T follicular helper cell (primary cell): Measurements from ENCODE around the gene AP1G2.
"Not testable (repeated sequence)": the region's sequence is repeated elsewhere in the genome, so short reads cannot be mapped to it uniquely, and the experiment has no call there.

Experiments used
- DNase-seq: peaks from one replicate; pipeline ENCODE4 v3.0.0-alpha.2; 2020; ENCODE audit warnings: low read depth
- total RNA-seq, 2 experiments: gene quantifications; one replicate each; lab custom pipeline; 2026; lab: John Stamatoyannopoulos, UW

The AP1G2 gene, protein sequence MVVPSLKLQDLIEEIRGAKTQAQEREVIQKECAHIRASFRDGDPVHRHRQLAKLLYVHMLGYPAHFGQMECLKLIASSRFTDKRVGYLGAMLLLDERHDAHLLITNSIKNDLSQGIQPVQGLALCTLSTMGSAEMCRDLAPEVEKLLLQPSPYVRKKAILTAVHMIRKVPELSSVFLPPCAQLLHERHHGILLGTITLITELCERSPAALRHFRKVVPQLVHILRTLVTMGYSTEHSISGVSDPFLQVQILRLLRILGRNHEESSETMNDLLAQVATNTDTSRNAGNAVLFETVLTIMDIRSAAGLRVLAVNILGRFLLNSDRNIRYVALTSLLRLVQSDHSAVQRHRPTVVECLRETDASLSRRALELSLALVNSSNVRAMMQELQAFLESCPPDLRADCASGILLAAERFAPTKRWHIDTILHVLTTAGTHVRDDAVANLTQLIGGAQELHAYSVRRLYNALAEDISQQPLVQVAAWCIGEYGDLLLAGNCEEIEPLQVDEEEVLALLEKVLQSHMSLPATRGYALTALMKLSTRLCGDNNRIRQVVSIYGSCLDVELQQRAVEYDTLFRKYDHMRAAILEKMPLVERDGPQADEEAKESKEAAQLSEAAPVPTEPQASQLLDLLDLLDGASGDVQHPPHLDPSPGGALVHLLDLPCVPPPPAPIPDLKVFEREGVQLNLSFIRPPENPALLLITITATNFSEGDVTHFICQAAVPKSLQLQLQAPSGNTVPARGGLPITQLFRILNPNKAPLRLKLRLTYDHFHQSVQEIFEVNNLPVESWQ
- 71.6 to 255 reads per million in 2 experiments for total RNA-seq

DNA sequence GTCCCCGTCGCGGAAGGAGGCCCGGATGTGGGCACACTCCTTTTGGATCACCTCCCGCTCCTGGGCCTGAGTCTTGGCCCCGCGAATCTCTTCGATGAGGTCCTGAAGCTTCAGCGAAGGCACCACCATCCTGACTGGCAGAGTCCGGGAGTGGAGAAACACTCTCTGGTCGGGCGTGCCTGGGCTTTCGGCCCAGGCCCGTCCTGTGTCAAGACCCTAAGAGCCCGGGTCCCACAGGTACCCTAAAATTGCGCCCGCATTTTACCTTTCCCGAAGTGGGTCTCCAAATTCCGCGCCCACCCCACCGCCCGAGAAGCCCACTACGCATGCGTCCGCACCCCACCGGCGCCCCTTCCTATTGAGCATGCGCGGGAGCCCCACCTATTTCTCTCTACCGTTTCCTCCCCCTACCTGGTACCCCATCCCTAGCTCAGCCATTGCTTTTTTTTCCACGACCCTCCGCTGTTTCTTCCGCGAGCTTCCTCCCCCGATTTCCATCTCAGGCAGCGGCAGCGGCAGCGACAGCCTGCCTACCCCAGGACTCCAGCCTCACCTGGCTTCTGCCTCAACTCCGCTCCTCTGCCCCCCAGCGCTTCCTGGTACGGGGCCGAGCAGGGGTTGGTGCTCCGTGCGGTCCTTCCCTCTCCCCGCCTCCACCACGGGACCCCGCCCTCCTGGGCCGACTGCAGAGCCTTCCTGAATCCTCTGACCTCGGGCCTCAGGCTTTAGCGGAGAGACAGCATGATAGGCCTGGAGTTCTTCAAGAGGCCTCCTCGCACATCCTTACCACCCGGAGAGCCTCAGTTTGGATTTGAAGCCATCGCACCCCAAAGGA, at the start of gene AP1G2:
AP1G2 (minus strand) TSS at position 606 of the 835 bp plus-strand sequence; CDS start at position 129, 477 bp downstream.
- DNase-seq = peak; percentile 72

DNA sequence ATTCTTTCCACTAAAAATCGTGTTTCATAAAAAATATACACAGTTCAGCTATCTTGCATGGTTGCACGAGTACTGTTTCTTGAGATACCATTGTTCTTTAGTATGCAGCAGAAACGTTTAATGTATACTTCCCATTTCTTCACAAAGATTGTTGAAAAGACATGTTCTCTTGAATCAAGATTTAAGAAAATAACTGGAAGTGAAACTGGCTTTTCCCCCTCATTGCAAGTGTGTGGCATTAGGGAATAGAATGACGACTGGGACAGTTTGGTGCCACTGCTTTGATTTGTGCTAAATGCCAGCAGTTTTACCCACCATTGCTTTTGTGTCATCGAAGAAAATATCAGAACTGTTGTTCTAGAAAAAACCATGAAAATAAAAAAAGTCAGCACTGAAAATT, 48.3 kb upstream of the AP1G2 start:
- no peak for DNase-seq

DNA sequence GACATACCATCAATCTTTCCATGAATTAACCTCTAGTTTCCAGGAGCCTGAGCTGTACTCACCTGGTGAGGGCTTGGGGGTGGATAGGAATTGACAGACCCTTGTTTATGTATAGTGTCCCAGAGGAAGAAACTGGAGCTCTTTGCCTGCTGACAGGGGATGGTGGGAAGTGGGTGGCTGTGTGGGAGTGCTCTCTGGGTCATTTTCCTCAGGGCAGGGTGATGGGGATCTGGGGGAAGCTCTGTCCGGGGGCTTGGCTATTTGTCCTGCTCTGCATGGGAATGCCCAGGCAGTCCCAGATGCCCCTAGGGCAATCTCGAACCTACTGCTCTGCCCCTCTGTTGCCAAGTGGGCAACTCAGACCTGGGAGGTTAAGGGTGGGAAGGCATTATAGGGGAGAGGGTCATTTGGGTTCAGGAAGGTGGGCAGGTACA, 46.8 kb upstream of the AP1G2 start:
- DNase-seq = no peak

DNA sequence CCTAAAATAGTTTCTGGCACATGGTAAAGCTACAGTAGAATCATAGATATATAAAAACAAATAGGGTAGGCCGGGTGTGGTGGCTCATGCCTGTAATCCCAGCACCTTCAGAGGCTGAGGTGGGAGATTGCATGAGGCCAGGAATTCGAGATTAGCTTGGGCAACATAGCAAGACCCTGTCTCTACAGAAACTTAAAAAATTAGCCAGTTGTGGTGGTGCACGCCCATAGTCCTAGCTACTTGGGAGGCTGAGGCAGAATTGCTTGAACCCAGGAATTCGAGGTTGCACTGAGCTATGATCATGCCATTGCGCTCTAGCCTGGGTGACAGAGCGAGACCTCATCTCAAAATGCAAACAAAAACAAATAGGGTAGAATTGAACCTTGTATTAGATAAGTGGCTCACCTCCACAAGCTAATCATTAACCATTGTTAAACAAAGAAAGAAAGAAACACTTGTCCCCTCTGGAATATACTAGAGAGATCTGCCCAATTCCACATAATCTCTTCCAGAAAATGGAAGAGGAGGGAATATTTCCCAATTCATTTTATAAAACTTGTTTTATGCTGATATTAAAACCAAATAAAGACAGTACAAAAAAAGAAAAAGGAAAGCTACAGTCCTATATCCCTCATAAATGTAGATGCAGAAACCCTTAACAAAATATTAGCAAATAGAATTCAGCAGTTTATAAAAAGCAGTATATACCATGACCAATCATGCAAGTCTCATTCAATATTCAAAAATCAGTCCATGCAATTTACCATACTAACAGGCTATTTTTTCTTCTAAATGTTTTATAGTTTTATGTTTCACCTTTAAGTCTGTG, 45.9 kb upstream of the AP1G2 start:
- no peak for DNase-seq

DNA sequence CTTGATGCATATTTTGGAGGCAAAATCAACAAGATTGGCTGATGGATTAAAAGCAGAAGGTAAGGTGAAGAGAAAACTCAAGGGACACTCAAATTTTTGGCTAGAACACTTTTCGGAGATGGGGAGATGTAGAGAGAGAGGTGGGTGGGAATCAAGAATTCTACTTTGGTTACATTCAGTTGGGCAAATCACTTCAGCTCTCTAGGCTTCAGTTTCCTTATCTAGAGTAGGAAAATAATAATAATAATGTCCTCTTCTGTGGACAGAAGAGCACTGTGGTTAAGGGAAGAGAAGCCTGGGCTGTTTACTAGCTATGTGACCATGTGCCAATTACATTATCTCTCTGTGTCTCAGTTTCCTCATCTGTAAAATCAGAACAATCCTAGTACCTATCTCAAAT, 45.2 kb upstream of the AP1G2 start:
- DNase-seq = no peak

DNA sequence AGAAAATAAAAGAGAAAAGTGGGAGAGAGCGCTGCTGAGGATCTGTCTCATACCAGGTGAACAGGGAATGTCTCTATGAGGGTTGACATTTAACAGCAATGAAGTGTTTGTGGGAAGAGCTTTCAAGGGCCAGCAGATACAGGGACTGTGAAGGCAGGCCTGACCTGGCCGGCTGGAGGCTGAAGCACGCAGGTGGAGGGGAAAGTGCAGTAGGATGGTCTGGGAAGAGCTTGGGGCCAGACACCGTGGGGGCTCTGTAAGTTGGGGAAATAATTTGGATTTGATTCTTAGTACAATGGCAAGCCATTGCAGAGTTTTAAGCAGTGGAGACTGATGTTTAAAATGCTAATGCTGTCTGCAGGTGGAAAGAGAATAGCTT, 44.8 kb upstream of the AP1G2 start:
- DNase-seq = no peak

DNA sequence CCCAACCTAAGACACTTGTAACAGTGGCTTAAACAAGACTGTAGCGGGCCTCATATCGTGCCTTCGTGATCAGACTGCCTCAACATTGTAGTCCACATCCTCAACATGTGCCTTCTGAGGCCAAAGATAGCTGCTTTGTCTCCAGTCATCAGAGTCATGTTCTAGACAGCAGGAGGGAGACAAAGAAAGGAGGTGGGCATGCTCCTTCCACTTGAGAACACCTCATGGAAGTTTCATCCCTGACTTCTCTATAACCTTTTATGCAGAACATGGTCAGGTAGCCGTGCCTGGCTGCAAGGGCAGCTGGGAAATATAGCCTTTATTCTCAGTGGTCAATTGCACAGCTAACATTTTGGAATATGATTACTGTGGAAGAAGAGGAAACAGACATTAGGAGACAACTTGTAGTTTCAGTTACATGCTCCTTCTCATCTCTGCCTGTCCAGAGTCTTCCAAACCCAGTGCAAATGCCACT, 43.3 kb upstream of the AP1G2 start:
- no peak for DNase-seq

DNA sequence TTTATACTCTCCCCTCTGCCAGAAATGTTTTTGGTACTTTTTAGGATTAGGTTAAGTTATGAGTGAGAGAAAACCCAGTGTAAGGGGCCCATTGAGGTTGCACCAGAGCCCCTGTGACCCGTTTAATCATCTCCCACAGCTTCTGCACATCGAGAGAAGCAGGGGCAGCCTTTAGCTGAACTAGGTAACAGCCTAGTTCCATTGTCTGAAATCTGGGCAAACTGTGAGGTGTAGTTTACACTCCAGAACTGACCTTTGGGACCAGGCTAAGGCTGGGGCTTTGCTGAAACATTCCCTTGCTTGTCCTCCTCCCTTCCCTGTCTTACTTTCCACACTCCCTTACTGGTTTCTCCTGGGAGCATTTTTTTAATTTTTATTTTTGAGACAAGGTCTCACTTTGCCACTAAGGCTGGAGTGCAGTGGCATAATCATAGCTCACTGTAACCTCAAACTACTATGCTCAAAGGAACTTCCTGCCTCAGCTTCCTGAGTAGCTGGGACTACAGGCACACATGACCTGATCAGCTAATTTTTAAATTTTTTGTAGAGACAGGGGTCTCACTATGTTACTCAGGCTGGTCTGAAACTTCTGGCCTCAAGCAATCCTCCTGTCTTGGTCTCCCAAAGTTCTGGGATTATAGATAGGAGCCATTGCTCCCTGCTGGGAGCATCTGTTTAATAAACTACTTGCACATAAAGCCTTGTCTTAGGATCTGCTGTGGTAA, 42.7 kb upstream of the AP1G2 start:
- no peak for DNase-seq

DNA sequence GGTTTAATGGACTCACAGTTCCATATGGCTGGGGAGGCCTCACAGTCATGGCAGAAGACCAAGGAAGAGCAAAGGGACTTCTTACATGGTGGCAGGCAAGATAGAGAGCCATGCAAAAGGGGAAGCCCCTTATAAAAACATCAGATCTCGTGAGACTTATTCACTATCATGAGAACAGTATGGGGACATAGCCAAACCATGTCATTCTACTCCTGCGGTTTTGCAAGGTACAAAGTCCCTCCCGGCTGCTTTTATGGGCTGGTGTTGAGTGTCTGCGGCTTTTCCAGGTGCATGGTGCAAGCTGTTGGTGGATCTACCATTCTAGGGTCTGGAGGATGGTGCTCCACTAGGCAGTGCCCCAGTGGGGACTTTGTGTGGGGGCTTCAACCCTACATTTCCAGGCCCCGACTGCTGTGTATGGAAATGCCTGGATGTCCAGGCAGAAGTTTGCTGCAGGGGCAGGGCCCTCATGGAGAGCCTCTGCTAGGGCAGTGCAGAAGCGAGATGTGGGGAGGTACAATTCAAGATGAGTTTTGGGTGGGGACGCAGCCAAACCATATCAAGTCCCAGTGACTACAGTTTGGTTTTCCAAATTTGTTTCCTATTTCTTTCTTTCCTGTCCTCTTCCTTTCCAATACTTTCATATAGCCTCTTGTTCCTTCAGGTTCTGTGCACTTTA, 42.0 kb upstream of the AP1G2 start:
- not testable (repeated sequence) for DNase-seq

DNA sequence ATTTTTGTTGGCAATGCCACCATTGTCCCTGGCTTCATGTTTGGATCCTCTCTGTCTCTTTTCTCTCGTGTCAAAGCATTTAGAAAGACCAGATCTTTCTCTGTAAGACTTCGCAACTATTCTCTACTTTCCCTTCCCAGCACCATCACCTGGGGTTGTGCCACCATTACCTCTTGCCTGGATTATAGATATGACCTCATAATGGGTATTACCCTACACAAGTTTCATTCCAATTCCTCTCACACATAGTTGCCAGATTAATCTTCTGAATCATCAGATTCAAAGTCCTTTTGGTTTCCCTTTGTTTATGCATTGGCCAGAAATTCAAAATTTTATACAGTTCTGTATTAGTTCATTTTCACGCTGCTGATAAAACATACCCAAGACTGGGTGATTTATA, 41.4 kb upstream of the AP1G2 start:
- no peak for DNase-seq

DNA sequence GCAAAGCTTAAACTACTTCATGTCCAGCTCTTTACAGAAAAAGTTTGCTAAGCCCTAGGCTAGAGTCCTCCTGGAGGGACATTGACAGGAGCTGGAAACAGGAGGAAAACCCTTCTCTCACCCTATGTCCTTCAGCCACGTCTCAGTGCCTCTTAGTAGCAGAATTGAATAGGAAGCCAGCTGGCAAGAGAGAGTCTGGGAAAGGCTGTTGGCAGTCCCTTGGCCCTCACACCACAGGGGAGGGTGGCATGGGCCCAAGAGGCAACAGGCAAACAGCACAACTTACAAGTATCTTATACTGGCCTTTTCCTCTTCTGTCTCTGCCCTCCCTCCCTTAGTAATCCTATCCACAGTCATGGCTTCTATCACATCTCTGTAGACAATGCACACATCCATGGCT, 40.9 kb upstream of the AP1G2 start:
- no peak for DNase-seq

DNA sequence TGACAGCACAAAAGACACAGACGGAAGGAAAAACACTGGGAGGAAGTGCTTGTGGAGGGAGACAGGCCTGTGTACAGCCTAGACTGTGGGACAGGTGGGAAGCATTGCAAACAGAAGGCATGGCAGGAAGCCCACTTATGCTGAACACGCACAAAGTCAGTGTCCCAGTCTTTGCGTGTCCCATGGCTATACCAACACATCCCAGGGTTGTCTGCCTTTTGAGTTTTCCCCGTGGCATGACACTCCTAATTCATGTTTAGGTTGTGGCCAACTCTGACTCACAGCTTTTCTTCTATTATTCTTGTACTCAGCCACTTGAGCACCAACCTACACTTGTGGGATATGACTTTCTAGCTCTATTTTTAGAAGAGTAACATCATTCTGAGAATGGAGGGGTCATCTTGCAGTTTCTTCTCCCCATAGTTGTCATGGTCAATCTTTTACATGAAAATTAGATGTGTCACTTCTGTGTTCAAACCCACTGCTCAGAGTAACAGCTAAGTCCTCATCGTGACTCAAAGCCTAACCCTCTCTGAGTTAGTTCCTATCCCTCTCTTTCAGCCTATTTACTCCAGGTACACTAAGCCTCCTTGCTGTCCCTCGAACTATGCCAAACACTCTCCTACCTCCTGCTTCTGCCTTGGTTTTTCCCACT, 38.5 kb upstream of the AP1G2 start:
- DNase-seq = no peak

DNA sequence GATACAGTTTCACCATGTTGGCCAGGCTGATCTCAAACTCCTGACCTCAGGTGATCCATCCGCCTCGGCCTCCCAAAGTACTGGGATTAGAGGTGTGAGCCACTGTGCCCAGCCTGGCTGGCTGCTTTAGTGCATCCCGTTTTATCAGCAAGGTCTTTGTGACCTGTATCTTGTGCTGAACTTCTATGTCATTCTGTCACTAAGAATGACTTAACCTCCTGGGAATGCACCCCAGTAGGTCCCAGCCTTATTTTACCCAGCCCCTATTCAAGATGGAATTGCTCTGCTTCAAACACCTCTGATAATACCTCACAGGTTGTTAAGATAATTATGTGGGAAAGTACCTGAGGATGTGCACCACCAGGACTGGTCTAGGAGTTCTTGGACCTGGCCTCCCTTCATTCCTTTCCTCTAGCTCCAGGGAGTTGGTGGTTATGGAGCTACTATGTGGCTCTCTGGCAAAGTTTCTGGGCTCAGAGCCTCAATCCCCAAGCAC, 37.1 kb upstream of the AP1G2 start:
- DNase-seq = no peak

DNA sequence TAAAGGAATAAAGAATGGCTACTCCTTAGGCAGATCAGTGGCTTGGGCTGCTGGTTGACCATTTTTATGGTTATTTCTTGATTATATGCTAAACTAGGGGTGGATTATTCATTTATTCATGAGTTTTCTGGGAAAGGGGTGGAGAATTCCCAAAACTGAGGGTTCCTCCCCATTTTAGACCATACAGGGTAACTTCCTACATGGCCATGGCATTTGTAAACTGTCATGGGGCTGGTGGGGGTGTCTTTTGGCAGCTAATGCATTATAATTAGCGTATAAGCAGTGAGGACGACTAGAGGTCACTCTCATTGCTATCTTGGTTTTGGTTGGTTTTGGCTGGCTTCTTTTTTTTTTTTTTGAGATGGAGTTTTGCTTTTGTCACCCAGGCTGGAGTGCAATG, 36.6 kb upstream of the AP1G2 start:
- DNase-seq = no peak

DNA sequence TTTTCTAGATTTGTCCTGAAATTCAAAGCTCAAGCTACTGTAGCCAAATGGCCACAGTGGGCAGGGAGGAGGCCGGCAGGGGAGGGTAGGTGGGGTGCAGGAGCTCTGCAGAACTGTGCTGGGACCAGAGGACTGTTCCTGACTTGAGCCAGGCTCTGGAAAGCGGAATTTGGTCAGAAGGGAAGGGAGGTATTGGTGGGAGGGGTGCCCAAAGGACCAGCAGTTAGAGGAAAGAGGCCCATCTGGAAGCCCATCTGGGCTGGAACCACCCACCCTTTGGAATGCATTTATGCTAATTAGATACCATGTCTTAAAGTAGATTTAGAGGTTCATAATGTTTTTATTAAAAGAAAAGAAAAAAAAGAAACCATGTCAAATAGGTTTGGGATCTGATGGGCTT, 35.5 kb upstream of the AP1G2 start:
- no peak for DNase-seq

DNA sequence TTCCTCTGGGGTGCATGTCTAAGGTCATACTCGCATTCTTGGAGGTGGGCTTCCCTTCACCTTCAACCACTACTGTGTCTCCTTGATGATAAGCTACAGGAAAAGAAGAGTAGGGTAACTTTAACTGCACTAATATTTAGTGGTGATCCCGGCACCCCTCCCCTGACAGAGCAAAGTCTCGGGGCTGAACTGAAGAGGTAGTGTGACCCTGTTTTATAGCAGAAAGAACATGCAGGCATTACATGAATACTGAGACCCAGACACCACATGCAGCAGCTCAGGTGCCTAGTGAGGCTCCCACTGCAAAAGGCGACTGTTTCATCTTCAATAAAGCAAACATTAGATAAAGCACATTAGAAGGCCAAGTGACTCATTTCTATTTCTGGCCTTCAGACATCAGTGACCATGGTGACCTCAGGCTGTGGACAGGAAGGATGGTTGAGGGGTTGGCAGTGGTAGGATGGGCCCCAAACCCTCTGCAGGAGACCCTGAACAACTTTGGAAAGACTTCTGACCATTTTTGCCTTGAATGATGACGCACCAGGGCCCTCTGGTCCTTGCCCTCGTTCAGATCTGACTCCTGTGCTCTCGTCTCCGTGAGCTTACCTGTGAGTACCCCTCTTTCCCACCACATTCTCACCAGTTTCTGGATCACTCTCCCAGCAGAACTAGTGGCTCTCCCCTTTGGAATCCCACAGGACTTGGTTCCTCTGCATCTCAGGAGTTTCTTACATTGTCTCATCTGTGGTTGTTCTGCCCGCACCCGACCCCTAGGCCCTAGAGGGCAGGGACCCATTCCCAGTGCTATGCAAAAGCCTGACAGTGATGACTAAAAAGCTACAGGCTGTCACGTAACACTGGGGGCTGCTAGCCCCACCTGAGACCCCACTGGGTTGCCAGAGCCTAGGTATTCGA, 34.8 kb upstream of the AP1G2 start:
- DNase-seq = no peak

DNA sequence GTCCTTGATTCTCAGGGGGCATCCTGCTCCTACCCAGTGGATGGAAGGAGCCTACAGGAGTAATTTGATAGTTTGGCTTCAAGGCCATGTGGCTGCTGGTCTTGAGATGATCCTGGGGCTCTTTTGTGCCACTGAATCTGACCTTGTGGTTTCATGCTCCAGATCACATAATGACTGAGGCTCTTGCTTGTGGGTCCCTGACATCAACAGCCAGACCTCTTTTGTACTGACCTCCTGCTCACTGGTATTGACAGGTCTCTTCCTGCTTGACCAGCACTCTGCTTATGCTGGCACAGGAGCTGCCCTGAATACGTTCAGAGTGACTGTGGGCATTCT, 34.2 kb upstream of the AP1G2 start:
- DNase-seq = no peak

DNA sequence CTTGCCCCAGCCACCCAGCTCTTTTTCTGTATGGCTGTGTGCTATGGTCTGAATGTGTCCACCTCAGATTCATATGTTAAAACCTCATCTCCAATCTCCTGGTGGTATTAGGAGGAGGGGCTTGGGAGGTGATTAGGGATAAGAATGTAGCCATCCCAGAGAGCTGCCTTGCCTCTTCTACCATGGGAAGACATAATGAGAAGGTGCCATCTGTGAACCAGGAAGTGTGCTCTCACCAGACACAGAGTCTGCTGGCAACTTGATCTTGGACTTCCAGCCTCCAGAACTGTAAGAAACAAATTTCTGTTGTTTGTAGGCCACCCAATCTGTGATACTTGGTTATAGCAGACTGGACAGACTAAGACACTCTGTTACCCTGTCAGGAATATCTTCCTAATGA, 33.8 kb upstream of the AP1G2 start:
- no peak for DNase-seq
